Jurkat, Clone E6-1 (cell line): ENCODE results near the gene TSC22D1. TPM values are rescaled to one million over a fixed set of nuclear protein-coding genes. Genes with fewer than 3 reads are reported as not detected.
"Not testable (repeated sequence)": the region's sequence is repeated elsewhere in the genome, so short reads cannot be mapped to it uniquely, and the experiment has no call there.

Experiments used
- DNase-seq: peaks from one replicate; pipeline ENCODE4 v3.0.0-alpha.2; 2011; ENCODE audit warnings: low read depth, low spot score
- H3K4me3 ChIP-seq: 2 replicates; pipeline ENCODE4 v1.5.1; 2011; ENCODE audit warnings: mild to moderate bottlenecking, low read length, control low read depth, moderate library complexity
- polyA plus RNA-seq: library from polyadenylated mRNA; unstranded; fragments of >200 nt; gene quantifications from one replicate; pipeline ENCODE4 v1.2.1, GENCODE V29; 2012; ENCODE audit warnings: missing spikeins; ENCODE audit not compliant: insufficient read length, insufficient read depth

Gene TSC22D1
- polyA plus RNA-seq, result 19.5 TPM

DNA sequence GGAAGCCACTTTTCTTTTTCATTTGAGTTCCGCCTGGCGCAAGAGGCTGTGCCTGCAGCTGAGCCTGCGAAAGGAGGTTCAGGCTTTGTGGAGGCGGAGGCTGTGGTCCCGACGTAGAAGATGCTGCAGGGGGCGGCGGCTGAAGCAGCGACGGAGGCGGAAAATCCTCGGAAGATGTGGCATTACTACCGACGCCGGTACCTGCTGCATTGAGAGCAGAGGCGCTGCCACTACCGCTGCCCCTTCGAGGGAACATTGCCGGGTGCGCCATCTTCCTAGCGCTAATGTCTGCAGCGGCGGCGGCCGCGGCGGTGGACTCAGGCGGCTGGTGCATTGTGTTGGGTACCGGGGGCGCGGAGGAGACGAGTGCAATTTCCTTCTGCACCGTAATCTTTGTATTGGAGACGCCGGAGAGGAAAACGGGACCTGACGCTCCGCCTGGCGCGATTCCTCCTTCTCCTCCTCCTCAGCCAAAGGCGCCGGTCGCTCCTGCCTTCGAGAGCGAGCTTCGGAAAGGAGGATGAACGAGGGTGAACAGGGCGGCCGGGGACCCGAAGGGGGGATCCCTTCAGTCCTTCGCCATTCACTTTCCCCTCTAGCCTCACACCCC is at the start of gene TSC22D1:
Gene TSC22D1 (minus strand): TSS at position 590 of the 610 bp plus-strand sequence. CDS start 256 bp downstream, at position 334.
- H3K4me3 ChIP-seq, result peak within 1 kb of the TSS; percentile 70
- no peak for DNase-seq

DNA sequence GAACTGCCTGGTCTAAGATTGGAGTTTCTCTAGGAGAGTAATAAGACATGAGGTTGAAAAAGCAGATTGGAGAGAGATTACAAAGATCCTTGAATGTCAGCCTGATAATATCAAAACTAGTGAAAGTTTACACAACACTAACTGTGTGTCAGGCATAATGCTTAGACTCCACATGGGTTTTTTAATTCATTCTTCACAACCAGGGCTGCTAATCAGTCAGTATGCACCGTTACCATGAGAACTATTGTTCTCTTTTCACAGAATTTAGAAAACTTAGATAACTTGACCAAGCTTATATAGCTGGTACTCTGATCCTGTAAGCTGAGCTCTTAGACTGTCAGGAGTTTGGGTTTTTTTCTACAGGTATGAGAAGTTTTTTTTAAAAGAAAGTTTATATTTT is 46.6 kb upstream of the TSC22D1 start:
- DNase-seq, result no peak
- no peak overlapping the region for H3K4me3 ChIP-seq

DNA sequence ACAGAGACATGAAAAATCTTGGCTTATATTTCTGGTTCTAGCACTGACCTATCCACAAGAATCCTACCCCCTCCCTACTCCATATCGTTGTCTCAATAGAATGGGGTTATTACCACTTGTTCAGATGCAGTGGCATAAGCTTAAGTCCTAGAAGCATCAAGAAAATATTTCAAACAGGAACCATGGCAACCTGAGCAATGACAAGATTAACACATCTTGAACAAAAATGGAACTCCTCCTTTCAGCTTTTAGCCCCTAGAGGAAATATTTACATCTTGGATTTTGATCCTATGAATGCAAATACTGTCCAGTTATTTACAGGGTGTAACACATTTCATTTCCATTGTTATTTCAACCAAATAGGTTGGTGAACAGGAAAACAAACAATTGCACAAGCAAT is 46.1 kb upstream of the TSC22D1 start:
- H3K4me3 ChIP-seq, result no peak overlapping the region
- DNase-seq, result no peak

DNA sequence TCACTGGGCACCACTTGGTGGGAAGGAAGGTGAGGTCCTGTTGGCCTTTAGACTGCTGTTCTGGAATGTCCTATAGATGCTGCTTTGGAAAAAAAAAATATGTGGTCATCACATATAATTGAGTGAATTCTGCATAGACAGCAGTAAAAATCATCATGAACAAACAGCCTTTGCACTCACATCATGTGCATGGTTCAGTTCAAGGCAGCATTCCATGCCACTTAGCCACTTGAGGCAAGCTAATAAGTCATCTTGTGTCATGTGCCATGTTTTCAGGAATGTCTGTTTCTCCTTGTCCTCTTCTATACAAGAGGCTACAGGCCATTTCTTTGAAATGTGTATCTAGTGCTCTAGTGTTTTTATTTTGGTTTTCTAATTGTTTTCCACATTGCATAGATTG is 43.9 kb upstream of the TSC22D1 start:
- no peak overlapping the region for H3K4me3 ChIP-seq
- DNase-seq, result no peak

DNA sequence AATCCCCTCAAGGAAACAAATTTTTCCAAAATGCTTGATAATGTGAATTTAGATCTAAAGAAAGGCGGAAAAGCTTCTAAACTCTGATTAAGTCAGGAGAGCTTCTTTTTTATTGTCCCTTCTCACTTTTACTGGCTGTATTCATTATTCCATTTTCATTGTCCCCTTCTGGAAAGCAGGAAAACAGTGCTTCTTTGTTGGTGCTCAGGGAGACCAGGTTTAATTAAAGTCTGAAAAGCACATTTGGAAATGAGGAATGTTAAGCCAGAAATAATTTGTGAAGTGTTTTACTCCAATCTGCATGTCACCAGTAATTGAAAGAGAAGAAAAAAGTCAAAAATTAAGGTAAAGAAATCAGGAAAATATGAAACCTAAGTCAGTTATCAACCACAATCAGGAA is 43.5 kb upstream of the TSC22D1 start:
- H3K4me3 ChIP-seq, result no peak overlapping the region
- no peak for DNase-seq

DNA sequence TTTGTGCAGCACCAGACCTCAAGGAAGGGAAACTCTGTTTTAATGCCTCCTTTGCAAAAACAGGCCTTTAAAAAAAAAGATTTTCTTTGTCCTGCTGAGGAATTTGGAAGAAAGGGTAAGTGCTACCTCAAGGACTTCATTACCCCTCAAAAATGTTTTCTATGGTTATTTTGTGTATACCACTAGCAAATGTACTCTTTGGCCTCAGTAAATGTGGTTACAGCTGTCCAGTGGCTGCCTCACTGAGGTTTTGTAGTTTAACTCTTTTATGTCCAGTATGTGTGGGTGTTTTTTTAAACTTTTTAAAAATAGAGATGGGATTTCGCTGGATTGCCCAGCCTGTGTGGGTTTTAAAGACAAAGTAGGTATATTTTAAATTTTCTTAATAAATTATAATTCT is 42.2 kb upstream of the TSC22D1 start:
- H3K4me3 ChIP-seq, result no peak overlapping the region
- no peak for DNase-seq

DNA sequence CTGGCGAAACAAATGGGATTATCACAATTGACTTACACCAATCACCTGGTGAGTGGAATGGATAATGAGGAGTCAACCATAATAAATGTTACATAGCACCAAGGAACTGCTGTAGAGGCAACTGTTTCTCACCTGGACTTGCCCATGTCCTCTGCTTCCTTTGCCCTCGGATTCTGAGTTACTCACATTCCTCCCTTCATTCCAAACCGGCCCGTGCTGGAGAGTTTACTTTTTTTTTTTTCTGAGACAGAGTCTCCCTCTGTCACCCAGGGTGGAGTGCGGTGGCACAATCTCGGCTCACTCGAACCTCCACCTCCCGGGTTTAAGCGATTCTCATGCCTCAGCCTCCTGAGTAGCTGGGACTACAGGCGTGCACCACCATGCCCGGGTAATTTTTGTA is 41.5 kb upstream of the TSC22D1 start:
- H3K4me3 ChIP-seq, result no peak overlapping the region
- DNase-seq, result no peak

DNA sequence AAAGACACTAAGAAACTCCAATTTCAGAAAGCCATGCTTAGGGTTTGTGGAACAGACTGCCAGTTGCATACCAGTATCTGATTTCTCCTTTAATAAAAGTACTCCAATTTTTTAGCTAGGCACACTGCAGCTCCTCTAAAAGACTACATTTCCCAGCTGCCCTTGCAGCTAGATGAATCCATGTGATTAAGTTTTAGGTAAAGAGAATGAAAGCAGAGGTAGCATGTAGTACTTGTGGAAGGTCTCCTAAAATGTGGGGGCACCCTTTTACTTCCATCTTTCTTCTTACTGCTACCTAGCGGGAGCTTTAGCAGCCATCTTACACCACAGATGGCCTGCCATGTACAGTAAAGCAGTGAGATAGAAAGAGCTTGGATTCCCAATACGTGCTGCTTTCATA is 33.0 kb upstream of the TSC22D1 start:
- H3K4me3 ChIP-seq, result no peak overlapping the region

DNA sequence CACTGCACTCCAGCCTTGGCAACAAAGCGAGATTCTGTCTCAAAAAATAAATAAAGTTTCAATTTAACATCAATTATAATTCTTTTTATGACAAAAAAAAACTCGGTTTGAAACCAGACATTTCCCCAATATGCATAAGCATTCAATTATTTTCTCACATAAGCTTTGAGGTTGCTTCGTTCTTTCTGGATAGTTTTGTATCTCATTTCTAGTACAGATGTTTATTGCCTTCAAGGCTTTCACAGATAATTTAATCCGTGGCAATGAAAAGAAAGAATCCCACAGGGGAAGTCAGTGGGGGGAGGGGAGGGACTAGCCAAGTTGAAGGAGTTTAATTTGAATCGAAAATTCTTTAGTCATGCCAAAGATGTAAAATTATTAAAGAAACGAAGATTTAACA is 29.6 kb upstream of the TSC22D1 start:
- H3K4me3 ChIP-seq, result no peak overlapping the region
- DNase-seq, result no peak

More for the DNA sequence above, 33.0 kb upstream of the TSC22D1 start:
- no peak for DNase-seq

DNA sequence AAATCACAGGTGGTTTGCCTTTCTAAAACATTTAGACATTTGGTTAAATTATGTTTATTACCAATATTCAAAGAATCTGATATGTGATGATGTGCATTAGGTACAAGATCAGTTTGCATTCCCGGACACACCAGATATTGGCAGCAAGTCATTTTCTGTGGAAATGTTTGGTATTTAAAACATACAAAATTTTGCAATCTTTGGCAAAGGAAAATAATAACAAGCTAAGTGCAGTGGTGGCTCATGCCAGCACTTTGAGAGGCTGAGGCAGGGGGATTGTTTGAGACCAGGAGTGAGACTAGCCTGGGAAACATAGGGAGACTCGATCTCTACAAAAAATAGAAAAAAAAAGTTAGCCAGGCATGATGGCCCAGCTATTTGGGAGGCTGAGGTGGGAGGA is 29.1 kb upstream of the TSC22D1 start:
- no peak for DNase-seq

DNA sequence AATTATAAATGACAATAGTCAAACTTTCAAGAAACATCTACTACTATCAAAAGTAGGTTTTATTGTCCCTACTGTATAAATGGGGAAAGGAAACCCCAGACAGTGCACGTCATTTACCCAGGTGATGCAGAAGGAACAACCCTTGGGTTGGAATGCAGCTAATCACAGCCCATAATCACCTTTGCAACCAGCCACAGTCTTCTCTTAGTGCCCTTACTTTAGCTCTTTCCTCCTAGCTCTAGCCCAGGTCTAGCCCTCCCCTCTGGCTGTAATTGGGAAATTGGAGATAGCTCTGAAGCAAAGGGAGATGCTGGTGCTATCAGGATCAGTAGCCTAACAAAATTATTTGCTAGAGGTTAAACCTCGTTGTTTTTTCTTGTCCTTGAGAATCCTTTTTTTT is 25.5 kb upstream of the TSC22D1 start:
- no peak overlapping the region for H3K4me3 ChIP-seq
- DNase-seq, result no peak

More for the DNA sequence above, 29.1 kb upstream of the TSC22D1 start:
- H3K4me3 ChIP-seq, result no peak overlapping the region

DNA sequence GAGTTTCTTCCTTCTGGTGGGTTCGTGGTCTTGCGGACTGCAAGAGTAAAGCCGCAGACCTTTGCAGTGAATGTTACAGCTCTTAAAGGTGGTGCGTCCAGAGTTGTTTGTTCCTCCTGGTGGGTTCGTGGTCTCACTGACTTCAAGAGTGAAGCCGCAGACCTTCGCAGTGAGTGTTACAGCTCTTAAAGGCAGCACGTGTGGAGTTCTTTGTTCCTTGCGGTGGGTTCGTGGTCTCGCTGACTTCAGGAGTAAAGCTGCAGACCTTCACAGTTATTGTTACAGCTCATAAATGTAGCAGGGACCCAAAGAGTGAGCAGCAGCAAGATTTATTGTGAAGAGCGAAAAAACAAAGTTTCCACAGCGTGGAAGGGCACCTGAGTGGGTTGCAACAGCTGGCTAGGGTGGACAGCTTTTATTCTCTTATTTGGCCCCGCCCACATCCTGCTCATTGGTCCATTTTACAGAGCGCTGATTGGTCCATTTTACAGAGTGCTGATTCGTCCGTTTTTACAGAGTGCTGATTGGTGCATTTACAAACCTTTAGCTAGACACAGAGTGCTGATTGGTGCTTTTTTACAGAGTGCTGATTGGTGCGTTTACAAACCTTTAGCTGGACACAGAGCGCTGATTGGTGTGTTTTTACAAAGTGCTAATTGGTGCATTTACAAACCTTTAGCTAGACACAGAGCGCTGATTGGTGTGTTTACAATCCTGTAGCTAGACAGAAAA is 17.9 kb upstream of the TSC22D1 start:
- H3K4me3 ChIP-seq, result not testable (repeated sequence)
- peak; percentile 74 for DNase-seq

DNA sequence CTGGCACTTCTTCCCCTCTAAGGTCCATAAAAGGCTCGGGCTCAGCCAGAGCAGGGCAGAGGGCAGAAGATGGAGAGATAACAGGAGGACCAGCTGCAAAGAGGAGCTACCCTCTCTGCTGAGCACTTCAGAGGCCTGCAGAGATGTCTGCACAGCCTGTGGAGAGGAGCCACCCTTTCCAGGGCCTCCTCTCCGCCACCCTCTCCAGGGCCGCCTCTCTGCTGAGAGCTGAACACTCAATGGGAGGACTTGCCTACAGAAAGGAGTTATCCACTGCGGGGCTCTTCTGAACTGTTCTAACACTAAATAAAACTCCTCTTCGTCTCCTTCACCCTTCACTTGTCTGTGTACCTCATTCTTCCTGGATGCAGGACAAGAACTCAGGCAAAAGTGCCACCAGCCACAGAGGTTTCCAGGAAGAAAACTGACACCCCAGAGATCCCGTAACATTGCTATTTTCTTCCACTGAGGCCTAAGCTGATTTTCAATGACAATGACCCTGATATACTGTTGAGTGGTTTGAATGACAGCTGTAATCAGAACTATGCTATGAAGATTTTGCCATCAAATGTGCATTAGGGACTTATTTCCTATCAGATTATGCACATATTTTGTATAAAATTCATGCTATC is 16.2 kb upstream of the TSC22D1 start:
- DNase-seq, result no peak
- no peak overlapping the region for H3K4me3 ChIP-seq

DNA sequence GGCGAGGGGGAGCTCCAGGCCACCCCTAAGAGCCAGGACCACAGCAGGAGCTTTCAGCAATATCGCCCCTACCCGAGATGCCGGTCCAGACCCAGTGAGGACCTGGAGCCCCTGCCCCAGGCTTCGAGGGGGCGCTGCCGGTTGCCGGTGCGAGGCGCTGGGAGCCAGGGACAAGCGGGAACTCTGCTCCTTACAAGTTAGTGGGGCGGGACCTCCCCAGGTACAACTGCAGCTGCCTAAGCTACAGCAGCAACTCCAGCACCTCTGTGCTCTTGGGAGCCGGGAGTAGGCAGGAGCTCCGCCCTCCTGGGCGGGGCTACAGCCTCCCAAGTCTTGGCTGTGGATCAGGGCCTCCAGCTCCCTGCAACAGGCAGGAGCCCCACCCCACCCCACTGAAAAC is 15.2 kb upstream of the TSC22D1 start:
- DNase-seq, result no peak
- H3K4me3 ChIP-seq, result no peak overlapping the region

DNA sequence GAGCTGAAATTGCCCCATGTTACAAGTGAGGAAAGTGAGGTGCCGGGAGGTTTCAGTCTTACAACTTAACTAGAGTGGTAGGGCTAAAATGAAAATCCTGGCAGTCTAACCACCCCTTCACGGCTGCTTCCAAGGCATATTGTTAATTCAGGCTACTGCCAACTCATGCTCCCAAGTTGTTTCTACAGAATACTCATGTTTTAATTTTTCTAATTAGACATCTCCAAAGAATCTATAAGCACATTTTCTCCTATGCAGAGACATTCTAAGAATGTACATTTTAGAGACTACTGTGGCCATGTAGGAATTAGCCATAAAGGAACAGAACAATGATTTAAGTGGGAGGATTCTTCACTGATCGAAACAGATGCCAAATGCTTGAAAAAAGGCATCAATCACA is 7.0 kb upstream of the TSC22D1 start:
- H3K4me3 ChIP-seq, result no peak overlapping the region
- DNase-seq, result no peak

DNA sequence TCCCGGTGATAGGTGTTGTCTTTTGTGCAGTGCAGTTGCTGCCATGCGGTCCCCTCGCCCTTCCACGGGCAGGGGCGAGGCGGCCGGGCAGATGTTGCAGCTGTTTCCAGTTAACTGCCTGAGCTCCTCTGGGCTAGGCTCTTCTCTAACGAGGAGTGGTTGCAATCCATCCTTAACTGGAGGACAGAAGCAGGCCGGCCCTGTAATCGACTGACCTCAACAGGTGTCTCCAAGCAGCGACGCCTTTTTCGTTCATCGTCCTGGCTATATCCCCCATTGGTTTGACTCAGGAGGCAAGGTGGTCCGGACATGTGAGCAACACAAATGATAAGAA is 1.9 kb upstream of the TSC22D1 start:
- DNase-seq, result no peak
- H3K4me3 ChIP-seq, result peak overlapping the region; percentile 70

DNA sequence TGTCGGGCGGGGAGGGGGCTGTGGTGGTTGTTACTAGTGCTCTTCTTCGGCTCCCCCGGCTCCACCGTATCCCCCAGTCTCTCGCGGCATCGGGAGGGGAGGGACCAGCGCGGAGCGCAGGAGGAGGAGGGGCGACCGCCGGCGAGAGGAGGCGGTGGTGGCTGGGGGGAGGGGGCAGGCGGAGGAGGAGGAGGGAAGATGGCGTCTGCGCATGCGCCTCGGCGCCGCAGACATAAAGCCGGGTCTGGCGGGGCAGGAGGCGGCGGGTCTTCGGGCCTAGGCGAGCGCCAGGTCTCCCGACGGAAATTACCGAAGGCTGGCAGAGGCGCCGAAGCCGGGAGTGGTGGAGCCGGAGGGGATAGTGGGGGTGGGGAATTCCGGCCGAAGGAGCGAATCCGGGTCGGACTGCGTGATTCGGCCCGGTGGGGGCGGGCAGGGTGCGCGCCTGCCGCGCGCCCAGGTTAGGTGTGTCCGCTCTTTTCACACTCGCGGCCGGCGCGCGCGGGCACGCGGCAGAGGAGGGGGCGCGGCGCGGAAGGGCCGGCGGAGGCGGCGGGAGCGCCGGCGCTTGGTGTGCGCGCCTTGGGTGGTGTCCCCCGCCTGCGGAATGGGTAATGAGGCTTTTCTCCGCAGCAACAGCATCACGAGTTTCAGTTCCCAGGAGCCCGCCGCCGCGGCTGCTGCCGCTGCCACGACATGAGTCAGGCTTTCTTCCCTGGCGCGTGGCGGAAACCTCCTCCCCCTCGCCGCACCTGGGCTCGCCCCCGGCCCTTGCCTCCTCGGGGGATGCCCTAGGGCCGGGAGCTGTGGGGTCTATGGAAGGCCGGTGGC is 1.3 kb upstream of the TSC22D1 start:
- peak; percentile 90 for DNase-seq
- H3K4me3 ChIP-seq, result peak overlapping the region; percentile 70

DNA sequence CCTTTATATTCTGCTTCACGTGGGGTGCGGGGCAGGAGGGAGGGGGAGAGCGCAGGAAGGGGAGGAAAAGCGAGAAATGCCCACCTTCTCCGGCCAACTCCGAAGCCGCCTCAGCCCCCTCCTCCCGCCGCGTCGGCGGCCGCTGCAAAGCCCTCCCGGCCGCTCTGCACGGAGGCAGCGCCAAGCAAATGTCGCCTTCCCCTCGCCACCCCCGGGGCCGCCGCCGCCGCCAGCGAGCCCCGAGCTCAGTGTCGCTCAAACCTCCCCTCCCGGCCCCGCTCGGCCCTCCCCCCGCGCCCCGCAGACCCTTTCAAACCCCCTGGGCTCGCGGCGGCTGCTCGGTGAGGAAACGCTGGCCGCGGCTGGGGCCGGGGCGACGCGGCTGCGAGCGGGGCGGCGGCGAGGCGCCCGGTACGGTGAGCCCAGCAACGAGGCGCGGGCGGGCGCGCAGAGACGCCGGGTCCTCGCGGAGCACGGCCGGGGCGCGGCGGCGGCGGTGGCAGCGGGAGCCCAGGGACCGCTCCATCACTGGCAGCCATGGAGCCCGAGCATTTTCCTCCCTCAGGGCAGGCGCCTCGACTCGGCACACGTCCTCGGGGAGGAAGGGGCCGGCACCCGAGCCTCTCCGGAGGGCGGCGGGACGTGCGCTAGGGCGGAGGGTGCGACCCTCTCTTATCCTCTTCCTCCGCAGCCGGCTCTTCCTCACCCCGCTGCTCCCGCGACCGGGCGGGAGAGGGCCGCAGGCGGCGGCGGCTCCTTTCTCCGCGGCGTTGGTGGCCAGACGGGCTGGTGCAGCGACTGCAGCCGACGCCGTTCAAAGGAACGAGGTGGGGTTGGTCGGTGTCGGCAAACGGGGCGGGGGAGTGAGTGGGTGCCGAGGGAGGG is 463 bp upstream of the TSC22D1 start:
- no peak for DNase-seq
- peak overlapping the region; percentile 70 for H3K4me3 ChIP-seq

DNA sequence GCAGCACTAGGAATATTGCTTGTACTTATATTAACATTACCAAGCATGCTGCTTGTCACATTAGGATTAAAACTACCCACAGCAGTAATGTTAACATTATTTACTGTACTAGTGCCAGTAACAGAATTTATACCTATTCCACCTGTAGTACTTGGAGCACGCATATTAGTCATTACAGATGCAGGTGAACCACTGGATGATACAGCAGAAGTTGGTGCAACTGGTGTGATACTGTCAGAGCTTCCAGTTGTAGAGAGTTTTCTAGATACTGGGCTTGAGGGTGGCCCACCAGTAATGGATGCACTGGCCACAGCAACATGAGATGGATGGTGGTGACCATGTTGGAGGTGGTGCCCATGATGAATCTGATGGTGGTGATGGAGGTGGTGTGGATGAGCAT is 1.1 kb downstream of the TSC22D1 start:
- H3K4me3 ChIP-seq, result no peak overlapping the region
- DNase-seq, result no peak
